Embryonic facial prominence (tissue), 1 donor: Measurements from ENCODE around the gene PPP1R12B.
"Not testable (repeated sequence)": the region's sequence is repeated elsewhere in the genome, so short reads cannot be mapped to it uniquely, and the experiment has no call there.

Experiments
- DNase-seq: peaks from one replicate; pipeline ENCODE4 v3.0.0-alpha.2; 2016; ENCODE audit errors: extremely low spot score

PPP1R12B gene

DNA sequence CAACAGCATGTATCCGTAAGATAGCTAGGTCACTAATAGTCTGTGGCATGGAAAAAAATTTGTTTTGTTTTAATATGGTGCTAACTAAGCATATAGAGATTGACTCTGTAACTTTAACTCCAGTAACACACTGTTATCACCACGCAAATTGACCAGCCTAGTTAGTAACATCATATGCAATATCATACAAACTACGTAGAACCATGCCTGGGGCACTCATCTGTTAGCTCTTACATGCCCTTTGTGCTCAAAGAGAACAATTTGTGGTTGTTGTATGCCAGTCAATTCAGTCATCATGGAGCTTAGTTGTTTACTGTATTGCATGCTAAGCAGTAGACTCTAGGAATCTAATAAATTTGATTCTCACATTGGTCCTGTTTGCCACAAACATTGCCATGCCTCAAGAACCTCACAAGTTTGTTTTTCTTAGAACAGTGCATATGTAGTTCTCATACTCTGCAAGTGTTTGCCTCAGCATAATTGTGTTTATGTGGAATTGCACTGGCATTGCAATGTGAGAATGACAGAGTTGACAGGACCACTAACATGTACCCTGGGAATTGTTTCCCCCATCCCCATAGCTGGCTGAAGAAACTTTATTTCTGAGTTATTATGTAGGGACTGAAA lies 179.7 kb downstream of the PPP1R12B start:
- not testable (repeated sequence) for DNase-seq

DNA sequence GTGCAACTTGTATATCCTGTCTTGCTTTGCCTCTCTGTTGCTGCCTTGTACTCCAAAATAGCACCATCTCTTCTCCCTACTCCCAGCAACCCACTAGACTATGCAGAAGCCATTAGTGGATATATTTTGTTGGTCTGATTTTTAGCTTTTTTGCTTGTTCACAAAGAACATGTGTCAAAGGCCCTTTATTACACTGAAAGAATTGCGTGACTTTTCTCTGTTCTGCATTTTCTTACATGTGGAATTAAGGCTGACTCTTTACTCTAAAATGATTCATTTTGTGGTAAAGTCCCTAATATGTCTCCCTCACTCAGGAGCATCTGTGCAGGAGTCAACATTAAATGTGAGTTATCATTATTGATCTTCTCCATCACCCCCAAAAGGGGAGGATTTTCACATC lies 182.2 kb downstream of the PPP1R12B start:
- DNase-seq, result not testable (repeated sequence)

DNA sequence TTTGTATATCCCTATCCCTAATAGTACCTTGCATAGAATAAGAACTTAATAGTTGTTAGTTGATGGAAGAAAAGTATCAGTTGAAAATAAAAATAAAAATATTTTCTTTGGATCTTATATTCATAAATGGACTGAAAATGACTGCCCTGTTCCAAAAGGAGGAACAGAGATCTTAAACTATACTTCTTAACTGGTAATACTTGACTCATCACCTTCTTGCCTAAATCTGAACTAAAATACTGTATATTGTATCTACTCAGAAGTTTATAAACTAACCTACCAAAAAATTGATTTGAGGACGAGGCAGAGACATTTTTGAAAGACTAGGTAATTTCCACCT lies 182.9 kb downstream of the PPP1R12B start:
- DNase-seq, result no peak

DNA sequence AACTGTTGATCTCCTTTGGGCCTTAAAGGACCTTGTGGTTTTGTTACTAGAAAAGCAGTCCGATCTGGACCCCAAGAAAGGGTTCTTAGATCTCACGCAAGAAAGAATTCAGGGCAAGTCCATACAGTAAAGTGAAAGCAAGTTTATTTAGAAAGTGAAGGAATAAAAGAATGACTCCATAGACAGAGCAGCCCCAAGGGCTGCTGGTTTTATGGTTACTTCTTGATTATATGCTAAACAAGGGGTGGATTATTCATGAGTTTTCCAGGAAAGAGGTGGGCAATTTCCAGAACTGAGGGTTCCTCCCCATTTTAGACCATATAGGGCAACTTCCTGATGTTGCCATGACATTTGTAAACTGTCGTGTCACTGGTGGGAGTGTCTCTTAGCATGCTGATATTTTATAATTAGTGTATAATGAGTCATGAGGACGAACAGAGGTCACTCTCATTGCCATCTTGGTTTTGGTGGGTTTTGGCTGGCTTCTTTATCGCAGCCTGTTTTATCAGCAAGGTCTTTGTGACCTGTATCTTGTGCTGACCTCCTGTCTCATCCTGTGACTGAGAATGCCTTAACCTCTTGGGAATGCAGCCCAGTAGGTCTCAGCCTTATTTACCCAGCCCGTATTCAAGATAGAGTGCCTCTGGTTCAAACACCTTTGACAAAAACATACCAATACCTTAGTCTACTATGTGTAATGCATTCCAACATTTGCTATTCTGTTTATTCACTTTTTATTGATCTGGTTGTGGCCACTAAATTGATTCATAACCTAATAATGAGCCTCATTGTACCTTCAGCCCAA lies 183.5 kb downstream of the PPP1R12B start:
- DNase-seq, result not testable (repeated sequence)

DNA sequence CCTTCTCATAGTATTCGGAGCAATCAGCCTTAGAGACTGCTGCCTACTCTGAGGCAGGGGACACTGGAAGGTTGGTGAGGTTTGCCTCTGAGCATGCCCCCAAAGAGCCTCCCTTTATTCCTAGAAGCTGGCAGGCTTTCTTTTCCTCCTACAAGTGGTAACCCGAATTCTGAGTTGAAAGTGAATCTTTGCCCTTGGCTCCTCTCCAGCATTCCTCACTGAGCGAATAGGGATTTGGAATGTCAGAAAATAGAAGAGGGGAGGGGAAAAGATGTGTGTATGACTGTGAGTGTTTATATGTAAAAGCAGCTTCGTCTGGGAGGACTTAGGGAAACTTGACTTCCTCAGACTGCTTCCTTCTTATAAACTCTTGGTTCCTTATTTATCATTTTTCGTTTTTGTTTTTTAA lies 190.7 kb downstream of the PPP1R12B start:
- DNase-seq, result peak; percentile 55

DNA sequence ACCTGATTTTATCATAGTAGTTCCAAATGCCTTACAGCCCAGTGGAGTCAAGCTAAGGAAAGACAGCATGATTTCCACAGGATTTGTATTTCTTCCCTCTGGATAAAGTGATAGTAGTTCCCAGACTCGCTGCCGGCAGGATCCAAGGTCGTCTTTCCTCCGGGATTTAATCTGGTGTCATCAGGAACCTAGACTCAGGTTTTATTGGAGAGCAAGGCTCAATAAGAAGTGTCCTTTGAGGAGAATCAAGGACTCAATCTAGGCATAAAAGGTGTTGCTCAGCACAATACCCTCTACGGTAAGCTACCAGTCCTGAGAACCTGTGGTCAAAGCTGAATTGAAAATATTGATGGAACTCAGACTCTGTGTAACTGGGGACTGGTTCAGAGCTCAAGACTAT lies 191.1 kb downstream of the PPP1R12B start:
- not testable (repeated sequence) for DNase-seq

DNA sequence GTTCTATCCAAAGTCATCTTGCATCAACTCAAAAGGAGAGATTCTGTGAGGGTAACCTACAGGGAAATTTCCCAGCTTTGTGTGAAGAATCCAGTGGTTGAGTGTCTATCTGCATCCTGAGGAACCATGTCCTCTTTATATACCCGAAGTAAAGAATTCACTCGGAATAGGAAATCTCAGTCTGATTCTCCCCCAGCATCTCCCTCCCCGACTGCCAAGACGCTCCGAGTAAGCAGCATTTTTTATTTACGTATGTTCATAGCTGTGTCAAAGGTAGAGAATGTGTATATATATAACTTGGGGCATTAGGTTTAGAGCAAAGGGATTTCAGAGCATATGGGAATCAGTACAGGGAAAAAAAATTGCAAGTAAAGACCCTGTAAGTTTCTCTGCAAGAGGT lies 191.5 kb downstream of the PPP1R12B start:
- no peak for DNase-seq

DNA sequence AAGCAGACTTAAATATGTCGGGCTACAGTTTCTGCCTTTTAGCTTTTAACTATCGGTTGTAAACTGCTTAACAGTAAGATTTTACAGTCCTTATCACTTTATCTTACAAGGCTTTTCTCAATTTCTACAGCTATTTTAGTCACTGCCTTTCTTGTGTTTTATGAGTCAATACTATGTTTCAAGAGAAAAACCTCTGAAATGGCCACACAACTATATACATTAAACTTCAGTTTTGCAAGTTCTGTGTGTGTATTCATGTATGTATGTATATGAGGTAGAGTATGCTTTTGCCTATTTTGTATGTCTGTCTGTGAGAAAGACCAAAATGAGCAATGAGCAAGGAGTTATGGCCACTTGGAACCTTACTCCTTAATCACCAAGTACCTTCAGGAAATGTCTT lies 191.9 kb downstream of the PPP1R12B start:
- no peak for DNase-seq

DNA sequence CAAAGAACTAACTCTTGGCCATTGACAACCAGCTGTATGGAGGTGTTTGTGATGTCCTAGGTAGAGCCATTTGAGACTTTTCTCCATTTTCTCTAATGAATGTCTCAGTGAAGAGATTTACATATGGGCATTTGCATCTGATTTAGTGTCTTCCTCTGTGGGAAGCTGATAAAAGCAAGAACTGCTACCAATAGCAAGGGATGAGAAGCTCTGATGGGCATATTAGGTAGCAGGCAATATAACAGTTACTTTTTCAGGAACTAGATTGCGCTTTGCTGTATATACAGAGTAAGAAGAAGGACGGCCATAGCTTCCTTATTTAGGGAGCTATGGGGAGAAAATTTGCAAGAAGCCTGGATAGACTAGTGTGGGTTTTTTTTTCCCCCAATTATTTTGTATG lies 192.4 kb downstream of the PPP1R12B start:
- not testable (repeated sequence) for DNase-seq

DNA sequence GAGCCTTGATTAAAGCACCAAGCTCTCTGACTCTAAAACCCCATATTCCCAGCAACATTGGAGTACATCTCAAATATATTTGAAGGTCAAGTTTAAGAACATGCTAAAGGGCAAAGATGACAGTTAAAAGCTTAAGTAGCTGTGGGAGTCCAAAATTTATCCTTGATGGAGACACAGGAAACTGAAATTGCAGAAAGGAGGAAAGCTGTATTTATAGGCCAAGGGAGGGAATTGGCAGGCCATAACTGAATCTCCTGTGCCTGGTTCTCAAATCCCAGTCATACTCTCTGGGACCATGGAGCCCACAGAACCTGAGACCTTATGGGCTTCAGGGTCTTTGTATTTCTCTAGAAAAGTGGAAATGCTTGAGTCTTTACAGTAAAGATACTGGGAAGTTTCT lies 193.9 kb downstream of the PPP1R12B start:
- DNase-seq, result not testable (repeated sequence)

DNA sequence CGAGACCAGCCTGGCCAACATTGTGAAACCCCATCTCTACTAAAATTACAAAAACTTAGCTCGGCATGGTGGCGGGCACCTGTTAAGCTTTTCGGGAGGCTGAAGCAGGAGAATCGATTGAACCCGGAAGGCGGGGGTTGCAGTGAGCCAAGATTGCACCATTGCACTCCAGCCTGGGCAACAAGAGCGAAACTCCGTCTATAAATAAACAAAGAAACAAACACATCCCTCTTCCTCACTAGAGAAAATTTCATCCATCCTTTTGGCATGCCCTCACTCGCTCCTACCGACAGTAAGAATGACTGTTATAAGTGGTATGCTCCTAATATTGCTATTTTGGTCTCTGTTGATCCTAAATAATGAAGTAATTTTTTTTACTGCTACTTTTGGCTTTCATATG lies 195.0 kb downstream of the PPP1R12B start:
- not testable (repeated sequence) for DNase-seq

DNA sequence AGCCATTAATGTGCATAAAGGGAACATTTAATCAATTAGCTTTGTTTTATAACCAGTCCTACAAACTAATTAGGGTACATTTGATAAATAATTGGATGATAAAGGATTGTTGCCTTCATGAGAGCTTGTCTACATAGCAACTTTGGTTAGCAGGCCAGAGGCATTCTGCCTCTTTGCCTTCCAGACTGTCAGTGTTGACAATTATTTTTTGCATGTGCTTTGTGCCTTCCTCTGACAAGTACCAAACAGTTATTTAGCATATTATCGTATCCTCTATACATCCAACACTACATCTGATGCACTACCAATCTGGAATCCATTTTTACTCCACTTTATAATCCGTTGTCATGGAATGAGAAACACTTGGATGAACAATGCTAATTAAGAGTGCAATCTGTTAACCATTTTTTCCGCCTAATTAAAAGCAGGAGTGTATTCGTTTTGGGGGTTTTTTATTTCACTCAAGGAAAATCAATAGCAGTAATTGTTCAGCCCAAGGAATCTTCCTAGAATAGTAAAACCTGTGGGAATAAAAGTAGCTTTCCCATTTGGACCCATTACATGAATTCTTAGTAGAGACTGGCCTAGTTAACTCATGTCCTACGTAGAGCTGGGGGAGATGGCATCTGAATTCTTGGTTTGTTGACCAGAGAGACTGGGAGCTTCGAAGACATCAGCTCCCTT lies 196.4 kb downstream of the PPP1R12B start:
- DNase-seq, result not testable (repeated sequence)

DNA sequence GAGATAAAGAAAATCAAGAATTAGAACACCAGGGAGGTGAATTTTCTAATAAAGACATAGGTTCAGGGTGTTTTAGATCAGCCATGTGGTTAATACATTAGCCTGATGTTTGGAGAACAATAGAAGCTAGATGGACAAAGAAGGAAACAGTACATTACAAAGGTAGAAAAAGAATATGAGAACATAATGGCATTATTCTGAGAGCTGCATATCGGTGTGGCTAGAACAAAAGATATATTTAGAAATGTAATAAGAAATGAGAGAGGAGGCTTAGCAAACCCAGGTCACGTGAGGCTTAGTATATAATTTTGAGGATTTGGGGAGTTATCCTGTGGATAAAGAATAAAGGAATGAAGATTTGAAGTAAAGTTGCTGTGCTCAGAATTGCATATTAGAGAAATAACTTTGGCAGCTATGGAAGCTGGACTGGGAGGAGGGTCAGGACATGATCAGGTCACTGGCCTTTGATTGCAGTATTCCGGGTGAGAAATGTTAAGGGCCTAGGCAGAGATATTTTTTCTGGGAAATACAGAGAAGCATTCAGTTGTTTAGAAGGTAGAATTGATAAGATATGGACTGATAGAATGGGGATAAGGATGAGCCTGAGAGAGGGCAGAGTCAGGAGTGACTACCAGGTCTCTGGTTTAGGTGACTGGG lies 197.3 kb downstream of the PPP1R12B start:
- DNase-seq, result not testable (repeated sequence)

DNA sequence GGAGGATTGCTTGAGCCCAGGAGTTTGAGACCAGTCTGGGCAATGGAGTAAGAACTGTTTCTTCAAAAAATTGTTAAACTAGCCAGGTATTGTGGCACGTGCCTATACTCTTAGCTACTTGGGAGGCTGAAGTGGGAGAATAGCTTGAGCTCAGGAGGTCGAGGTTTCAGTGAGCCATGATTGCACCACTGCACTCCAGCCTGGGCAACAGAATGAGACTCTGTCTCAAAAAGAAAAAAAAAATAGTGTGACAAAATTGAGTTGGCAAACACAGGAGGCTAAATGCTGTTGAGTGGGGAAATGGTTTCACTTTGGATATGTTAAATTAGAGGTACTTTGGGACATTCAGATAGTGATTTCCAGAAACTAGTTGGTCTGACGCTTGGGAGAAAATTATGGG lies 197.9 kb downstream of the PPP1R12B start:
- not testable (repeated sequence) for DNase-seq

DNA sequence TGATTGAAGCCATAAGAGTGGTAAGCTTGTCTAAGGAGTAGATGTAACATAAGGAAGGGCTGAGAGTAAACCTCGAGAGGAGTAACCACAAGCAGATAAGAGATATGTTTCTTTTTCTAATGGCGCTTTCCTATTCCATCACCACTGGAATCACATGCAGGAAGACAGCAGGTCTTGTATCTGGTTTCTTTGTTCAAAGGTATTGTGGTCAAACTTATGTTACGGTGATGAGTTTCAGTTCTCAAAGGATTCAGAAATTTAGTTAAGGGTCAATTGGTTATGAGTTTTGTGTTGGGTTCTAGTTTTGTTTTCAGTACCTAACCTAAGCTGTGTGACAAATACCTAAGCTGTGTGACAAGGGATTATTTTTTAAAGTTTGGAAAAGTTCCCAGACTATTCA lies 198.3 kb downstream of the PPP1R12B start:
- DNase-seq, result not testable (repeated sequence)

DNA sequence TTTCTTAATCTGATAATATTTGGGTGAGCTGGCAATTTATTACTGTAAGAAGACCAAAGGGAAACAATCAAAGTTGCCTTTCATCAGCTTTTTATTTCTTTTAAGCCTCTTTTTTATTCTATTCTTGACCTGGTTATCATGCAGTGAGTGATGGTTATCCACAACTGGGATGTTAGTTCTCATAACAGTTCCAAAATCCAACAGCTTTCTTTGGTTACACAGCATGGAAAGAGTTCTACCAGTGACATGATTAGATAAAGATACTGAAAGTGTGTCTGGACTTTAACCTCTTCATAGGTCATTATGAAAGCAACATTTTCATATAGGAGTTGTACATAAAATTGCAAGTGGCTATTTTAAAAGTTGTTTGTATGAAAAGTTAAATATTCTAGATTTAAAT lies 198.7 kb downstream of the PPP1R12B start:
- no peak for DNase-seq

DNA sequence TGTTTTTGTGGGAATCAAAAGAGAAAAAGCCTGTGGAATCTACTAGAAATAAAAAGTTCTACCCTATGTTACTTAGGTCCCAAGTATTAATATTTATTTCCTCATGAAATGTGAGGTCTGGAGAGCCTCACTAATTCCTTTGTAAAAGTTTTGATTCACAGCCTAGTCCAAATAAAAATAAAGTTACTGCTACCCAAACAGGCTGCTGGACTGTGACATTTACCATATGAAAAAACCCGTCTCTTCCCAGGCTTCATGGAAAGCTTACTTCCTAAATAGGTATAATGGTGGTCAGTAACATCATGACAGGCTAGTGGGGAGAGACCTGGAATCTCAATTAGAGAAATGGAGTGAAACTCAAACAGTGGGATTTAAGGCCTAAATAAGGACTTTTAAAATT lies 201.6 kb downstream of the PPP1R12B start:
- DNase-seq, result not testable (repeated sequence)

DNA sequence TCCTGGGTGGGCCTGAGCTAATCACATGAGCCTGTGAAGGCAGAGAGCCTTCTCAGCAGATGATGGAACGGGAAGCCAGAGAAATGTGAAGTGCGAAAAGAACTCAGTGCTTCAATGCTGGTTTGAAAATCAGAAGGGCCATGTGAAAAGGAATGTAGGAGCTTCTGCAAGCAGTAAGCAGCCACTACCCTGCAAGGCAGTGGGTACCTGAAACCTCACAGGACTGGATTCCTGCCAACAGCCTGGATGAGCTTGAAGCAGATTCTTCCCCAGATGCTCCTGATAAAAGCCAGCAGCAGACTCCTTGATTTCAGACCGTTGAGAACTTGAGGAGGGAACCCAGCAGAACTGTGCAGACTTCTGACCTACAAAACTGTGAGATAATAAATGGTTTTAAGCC lies 203.2 kb downstream of the PPP1R12B start:
- DNase-seq, result no peak

DNA sequence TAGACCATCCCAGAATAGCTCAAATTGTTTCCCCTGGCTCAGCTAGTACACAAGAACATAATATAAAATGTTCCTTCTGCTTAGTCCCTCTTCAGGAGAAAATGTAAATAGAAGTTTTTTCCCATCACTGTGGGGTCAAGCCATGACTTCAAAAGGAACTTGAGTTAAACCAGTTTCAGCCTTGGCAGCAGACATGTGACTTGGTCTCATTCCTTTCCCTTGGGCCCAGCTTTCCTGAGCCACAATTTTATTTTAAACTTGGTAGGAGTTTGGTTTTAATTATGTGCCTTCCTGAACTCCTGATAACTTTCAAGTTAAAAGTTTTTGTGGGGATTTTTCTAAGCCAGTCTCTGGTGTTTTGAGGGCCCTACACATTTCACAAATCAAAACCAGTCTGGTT lies 204.1 kb downstream of the PPP1R12B start:
- not testable (repeated sequence) for DNase-seq

DNA sequence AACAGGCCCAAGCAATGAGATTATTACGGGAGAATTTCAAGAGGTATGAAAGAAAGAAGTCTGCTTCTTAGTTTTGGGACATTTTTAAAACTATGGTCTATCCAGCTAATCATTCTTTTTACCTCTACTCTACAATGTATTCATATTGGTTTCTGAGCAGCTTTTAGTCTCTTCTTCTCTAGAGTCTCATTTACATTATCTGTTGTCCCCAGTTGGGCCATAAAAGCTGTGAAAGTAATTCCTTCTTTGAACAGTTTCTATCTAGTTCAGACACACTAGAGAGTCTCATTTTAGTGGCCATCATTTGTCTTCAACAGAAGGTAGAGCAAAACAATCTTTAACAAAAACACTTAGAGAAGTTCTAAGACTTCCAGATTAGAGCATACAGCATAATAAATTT lies 204.6 kb downstream of the PPP1R12B start:
- not testable (repeated sequence) for DNase-seq

DNA sequence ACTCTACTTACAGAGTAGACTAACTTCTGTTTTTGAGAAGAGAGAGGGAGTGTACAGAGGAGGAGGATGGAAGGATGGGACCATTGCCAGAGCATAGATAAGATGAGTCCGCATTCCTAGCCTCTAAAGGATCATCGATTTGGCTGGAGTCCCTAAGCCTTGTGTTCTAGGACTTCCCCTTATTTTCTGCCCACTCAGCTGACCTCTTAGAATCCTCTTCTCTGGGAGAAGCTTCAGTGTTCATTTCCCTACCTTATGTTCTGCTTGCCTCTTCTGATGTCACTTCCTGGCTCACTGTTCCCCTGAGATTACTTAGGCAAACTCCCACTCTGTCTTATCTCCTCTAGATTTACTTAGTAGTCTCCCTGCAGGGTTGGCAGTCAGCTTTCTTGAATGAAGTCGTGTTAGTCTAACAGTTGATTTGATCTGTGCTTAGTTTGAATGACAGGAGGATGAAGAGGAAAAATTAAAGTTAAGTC lies 205.1 kb downstream of the PPP1R12B start:
- DNase-seq, result no peak

DNA sequence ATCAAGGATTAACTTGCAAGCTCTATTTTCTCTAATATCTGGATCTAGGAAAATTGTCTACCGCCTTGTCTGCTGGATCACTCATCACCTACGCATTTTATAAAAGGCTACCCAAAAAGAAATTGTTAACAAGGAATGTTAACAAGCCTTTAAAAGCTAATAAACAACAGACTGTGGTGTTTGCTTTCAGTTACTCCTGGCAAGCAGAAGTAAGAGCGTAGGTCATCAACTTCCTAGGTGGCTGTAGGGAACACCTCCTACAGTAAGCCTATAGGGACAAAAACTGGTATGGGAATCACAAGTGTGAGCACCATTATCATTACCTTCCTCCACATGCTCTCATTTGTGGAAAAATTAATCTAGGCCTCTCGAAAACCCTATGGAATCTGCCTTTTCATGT lies 206.1 kb downstream of the PPP1R12B start:
- DNase-seq, result not testable (repeated sequence)
